Dermis blood vessel endothelial cell (primary cell): Measurements from ENCODE around the gene ATL3. TPM values are rescaled to one million over a fixed set of nuclear protein-coding genes. Genes with fewer than 3 reads are reported as not detected.
A peak's percentile ranks its signal among the peaks of the same experiment; 100 is the strongest.
"Not testable (repeated sequence)": the region's sequence is repeated elsewhere in the genome, so short reads cannot be mapped to it uniquely, and the experiment has no call there.

Experiments used
- DNase-seq: peaks from one replicate; pipeline ENCODE4 v3.0.0; 2010
- total RNA-seq: library from RNA; depleted of rRNA; stranded (reverse); fragments of >200 nt; gene quantifications from 2 replicates; pipeline ENCODE4 v1.2.3, GENCODE V29; 2014

ATL3 gene
- total RNA-seq, 1 donor from 2014 or later = 106 TPM

- no peak for DNase-seq
These were observed 51.2 kb downstream of the ATL3 start for GRCh38 chr11:63619967-63620366.

- not testable (repeated sequence) for DNase-seq
These were observed 53.5 kb downstream of the ATL3 start for GRCh38 chr11:63617686-63618085.

GRCh38 chr11:63616953-63617352, 54.2 kb downstream of the ATL3 start:
- DNase-seq = no peak

GRCh38 chr11:63614136-63614671, 57.0 kb downstream of the ATL3 start, which contains the start of gene PLAAT3:
PLAAT3 (minus strand) TSS chr11:63614433; CDS start chr11:63614014, 419 bp downstream.
- peak; percentile 80 for DNase-seq

- DNase-seq = peak; percentile 56
These were observed 57.5 kb downstream of the ATL3 start for GRCh38 chr11:63613517-63614135.

- DNase-seq = no peak
These were observed 59.0 kb downstream of the ATL3 start for GRCh38 chr11:63612181-63612580.

GRCh38 chr11:63611395-63611747, 59.8 kb downstream of the ATL3 start:
- DNase-seq = no peak

- peak; percentile 37 for DNase-seq
These were observed 60.4 kb downstream of the ATL3 start for GRCh38 chr11:63610604-63611394.

- peak; percentile 61 for DNase-seq
These were observed 61.1 kb downstream of the ATL3 start for GRCh38 chr11:63609971-63610580.

GRCh38 chr11:63609536-63609935, 61.6 kb downstream of the ATL3 start:
- DNase-seq = peak; percentile 28

GRCh38 chr11:63608353-63609345, 62.5 kb downstream of the ATL3 start:
- peak; percentile 53 for DNase-seq

- DNase-seq = peak; percentile 41
These were observed 68.0 kb downstream of the ATL3 start for GRCh38 chr11:63603180-63603518.

GRCh38 chr11:63602290-63603179, 68.6 kb downstream of the ATL3 start:
- not testable (repeated sequence) for DNase-seq

- DNase-seq = no peak
These were observed 71.7 kb downstream of the ATL3 start for GRCh38 chr11:63599211-63600122.

- DNase-seq = no peak
These were observed 72.6 kb downstream of the ATL3 start for GRCh38 chr11:63598556-63598955.

- no peak for DNase-seq
These were observed 75.9 kb downstream of the ATL3 start for GRCh38 chr11:63595296-63595695.

GRCh38 chr11:63592975-63593395, 78.2 kb downstream of the ATL3 start:
- peak; percentile 56 for DNase-seq

- no peak for DNase-seq
These were observed 81.0 kb downstream of the ATL3 start for GRCh38 chr11:63590024-63590788.

- no peak for DNase-seq
These were observed 82.2 kb downstream of the ATL3 start for GRCh38 chr11:63589000-63589399.
